GM21528 (cell line): ENCODE results near the gene SPOCK2.
"Not testable (repeated sequence)": the region's sequence is repeated elsewhere in the genome, so short reads cannot be mapped to it uniquely, and the experiment has no call there.

Experiments
- ATAC-seq: cut with Tn5 transposase; IDR thresholded peaks from one replicate; pipeline ENCODE4 v1.9.1; 2021; ENCODE audit warnings: mild to moderate bottlenecking, moderate library complexity; ENCODE audit not compliant: unreplicated experiment, low FRiP score

Gene SPOCK2

GRCh38 chr10:72087969-72088888, at the start of gene SPOCK2:
TSS of gene SPOCK2 (minus strand) at chr10:72088551. CDS start at chr10:72088328, 223 bp downstream.
- ATAC-seq, result no peak

GRCh38 chr10:72137583-72137982, 49.2 kb upstream of the SPOCK2 start:
- ATAC-seq, result no peak

GRCh38 chr10:72136225-72136624, 47.9 kb upstream of the SPOCK2 start:
- not testable (repeated sequence) for ATAC-seq

GRCh38 chr10:72134785-72135767, 46.7 kb upstream of the SPOCK2 start:
- no peak for ATAC-seq

GRCh38 chr10:72133517-72133916, 45.2 kb upstream of the SPOCK2 start:
- peak; percentile 63 for ATAC-seq

- peak; percentile 17 for ATAC-seq
These were observed 44.5 kb upstream of the SPOCK2 start for GRCh38 chr10:72132854-72133253.

- no peak for ATAC-seq
These were observed 39.2 kb upstream of the SPOCK2 start for GRCh38 chr10:72127571-72127970.

GRCh38 chr10:72126872-72127232, 38.5 kb upstream of the SPOCK2 start:
- ATAC-seq, result no peak

GRCh38 chr10:72126184-72126871, 38.0 kb upstream of the SPOCK2 start:
- ATAC-seq, result no peak

GRCh38 chr10:72124989-72125388, 36.6 kb upstream of the SPOCK2 start:
- ATAC-seq, result no peak

GRCh38 chr10:72124381-72124780, 36.0 kb upstream of the SPOCK2 start:
- no peak for ATAC-seq

GRCh38 chr10:72123616-72124015, 35.3 kb upstream of the SPOCK2 start:
- no peak for ATAC-seq

GRCh38 chr10:72122221-72122620, 33.9 kb upstream of the SPOCK2 start:
- no peak for ATAC-seq

GRCh38 chr10:72121389-72121788, 33.0 kb upstream of the SPOCK2 start:
- ATAC-seq, result no peak

- ATAC-seq, result no peak
These were observed 28.0 kb upstream of the SPOCK2 start for GRCh38 chr10:72116372-72116771.

GRCh38 chr10:72114706-72115450, 26.5 kb upstream of the SPOCK2 start:
- no peak for ATAC-seq

GRCh38 chr10:72110673-72111401, 22.5 kb upstream of the SPOCK2 start:
- no peak for ATAC-seq

- ATAC-seq, result no peak
These were observed 21.3 kb upstream of the SPOCK2 start for GRCh38 chr10:72109636-72110157.
